ENCODE data around the gene ELOA2.

The ELOA2 gene

GRCh38 chr18:47077111-47077510 lies 41.7 kb upstream of the ELOA2 start:
- Histone ChIP-seq H3K4me3 (ENCODE audit: low read length, poor library complexity, severe bottlenecking) (no peak overlapping the region), H3K36me3 (ENCODE audit: insufficient read depth, low read length) (no peaks in the 10 kb centered on the region), H3K9me2 (replicated peaks; ENCODE audit: low read depth, low read length) (no peaks in the 10 kb centered on the region), H3K27me3 (ENCODE audit: insufficient read depth, low read length, poor library complexity, severe bottlenecking) (no peaks in the 10 kb centered on the region), H4K20me1 (ENCODE audit: insufficient read depth, low read length, poor library complexity, severe bottlenecking) (no peaks in the 10 kb centered on the region), H2AFZ (ENCODE audit: low read length) (no peak overlapping the region), H3K4me1 (ENCODE audit: insufficient read depth, low read length, poor library complexity, severe bottlenecking) (peaks cover 18% of the 10 kb centered on the region), H3K79me2 (ENCODE audit: insufficient read depth, low read length) (no peaks in the 10 kb centered on the region), H3K9ac (ENCODE audit: low read depth, low read length, poor library complexity, severe bottlenecking) (no peak overlapping the region), H3F3A (ENCODE audit: low read depth) (no peaks in the 10 kb centered on the region), H3K9me3 (ENCODE audit: insufficient read depth, low read depth, low read length) (no peaks in the 10 kb centered on the region), H3K4me2 (ENCODE audit: low read depth, low read length, poor library complexity, severe bottlenecking) (no peak overlapping the region)
- no peak for TF ChIP-seq EZH2phosphoT487 (IDR thresholded peaks at IDR 0.05; ENCODE audit: borderline replicate concordance)

DNA sequence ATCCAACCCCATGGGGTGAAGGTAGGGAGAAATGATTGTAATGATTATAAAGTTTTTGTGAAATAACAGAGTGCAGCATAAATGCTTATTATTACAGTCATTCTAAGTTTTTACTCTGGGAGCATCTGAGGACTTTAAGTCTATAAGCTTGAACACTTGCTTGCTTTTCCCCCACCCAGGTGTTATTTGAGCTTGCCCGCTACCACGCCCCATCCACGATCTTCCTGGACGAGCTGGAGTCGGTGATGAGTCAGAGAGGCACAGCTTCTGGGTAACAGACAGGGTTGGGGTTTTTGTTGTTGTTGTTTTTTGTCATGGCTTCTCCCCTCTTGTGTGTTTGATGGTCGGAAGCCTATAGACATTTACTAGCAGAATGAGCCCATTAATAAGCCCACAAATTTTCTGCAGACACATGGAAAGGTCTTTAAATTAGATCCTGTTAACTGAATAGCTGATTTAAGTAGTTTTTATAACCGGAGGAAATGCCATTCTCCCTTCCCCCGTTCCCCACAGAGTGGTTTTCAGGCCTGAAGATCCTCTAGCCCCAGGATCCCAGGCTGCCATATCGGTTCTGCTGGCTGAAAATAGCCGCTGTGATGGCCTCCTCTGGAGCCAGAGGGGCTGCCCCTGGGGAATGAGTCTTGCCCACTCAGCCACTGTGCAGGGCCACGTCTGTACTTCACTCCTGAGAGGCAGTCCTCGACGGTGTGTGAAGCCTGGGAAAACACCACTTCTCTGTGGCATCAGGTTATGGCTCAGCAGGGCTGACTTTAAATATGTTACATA lies 39.9 kb upstream of the ELOA2 start:
- H3K9me3 ChIP-seq (ENCODE audit: insufficient read depth, low read depth, low read length) = no peaks in the 10 kb centered on the region
- H4K20me1 ChIP-seq (ENCODE audit: insufficient read depth, low read length, poor library complexity, severe bottlenecking) = no peaks in the 10 kb centered on the region
- peak overlapping the region; percentile 36 for H3K4me2 ChIP-seq (ENCODE audit: low read depth, low read length, poor library complexity, severe bottlenecking)
- no peaks in the 10 kb centered on the region for H3K9me2 ChIP-seq (replicated peaks; ENCODE audit: low read depth, low read length)
- TF ChIP-seq CTCF (conservative IDR thresholded peaks at IDR 0.05; ENCODE audit: low read length) (no peak), EZH2phosphoT487 (IDR thresholded peaks at IDR 0.05; ENCODE audit: borderline replicate concordance) (no peak)
- no peak overlapping the region for H3K9ac ChIP-seq (ENCODE audit: low read depth, low read length, poor library complexity, severe bottlenecking)
- H3K79me2 ChIP-seq (ENCODE audit: insufficient read depth, low read length) = no peaks in the 10 kb centered on the region
- 0 out of 2 replicates have a peak overlapping the region, but pooled peaks have one; percentile 56 for H2AFZ ChIP-seq (ENCODE audit: low read length)
- peaks cover 18% of the 10 kb centered on the region for H3K4me1 ChIP-seq (ENCODE audit: insufficient read depth, low read length, poor library complexity, severe bottlenecking)
- H3K27me3 ChIP-seq (ENCODE audit: insufficient read depth, low read length, poor library complexity, severe bottlenecking) = no peaks in the 10 kb centered on the region
- no peak overlapping the region for H3K4me3 ChIP-seq (ENCODE audit: low read length, poor library complexity, severe bottlenecking)
- H3F3A ChIP-seq (ENCODE audit: low read depth) = no peaks in the 10 kb centered on the region
- H3K36me3 ChIP-seq (ENCODE audit: insufficient read depth, low read length) = no peaks in the 10 kb centered on the region

- Histone ChIP-seq H3K27me3 (ENCODE audit: insufficient read depth, low read length, poor library complexity, severe bottlenecking) (no peaks in the 10 kb centered on the region), H3K79me2 (ENCODE audit: insufficient read depth, low read length) (no peaks in the 10 kb centered on the region), H2AFZ (ENCODE audit: low read length) (no peak overlapping the region), H3K4me3 (ENCODE audit: low read length, poor library complexity, severe bottlenecking) (no peak overlapping the region), H3K9ac (ENCODE audit: low read depth, low read length, poor library complexity, severe bottlenecking) (no peak overlapping the region), H3K4me2 (ENCODE audit: low read depth, low read length, poor library complexity, severe bottlenecking) (no peak overlapping the region), H4K20me1 (ENCODE audit: insufficient read depth, low read length, poor library complexity, severe bottlenecking) (no peaks in the 10 kb centered on the region), H3K9me3 (ENCODE audit: insufficient read depth, low read depth, low read length) (no peaks in the 10 kb centered on the region), H3F3A (ENCODE audit: low read depth) (peaks cover 3% of the 10 kb centered on the region; the same call in 1 of the 2 replicates), H3K9me2 (replicated peaks; ENCODE audit: low read depth, low read length) (no peaks in the 10 kb centered on the region), H3K36me3 (ENCODE audit: insufficient read depth, low read length) (no peaks in the 10 kb centered on the region), H3K4me1 (ENCODE audit: insufficient read depth, low read length, poor library complexity, severe bottlenecking) (peaks cover 2% of the 10 kb centered on the region)
- TF ChIP-seq EZH2phosphoT487 (IDR thresholded peaks at IDR 0.05; ENCODE audit: borderline replicate concordance) = no peak
- TF ChIP-seq CTCF (conservative IDR thresholded peaks at IDR 0.05; ENCODE audit: low read length) = no peak
These were observed 32.2 kb upstream of the ELOA2 start for GRCh38 chr18:47067648-47068047.

DNA sequence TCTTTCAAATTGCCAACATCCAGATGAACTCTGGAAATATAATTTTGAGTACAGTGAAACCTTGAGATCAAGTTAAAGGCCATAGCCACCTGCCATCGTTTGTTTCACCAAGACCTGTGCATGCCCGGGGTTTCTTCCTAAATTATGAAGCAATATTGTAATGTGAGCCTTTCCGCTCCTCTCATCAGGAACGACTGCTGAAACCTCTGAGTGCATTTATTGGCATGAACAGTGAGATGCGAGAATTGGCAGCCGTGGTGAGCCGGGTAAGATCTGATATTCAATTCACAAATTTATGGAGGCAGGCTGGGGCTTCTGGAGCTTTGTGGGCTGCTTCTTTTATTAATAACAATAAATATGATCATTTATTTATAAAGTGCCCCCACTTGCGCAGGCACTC lies 27.7 kb upstream of the ELOA2 start:
- Histone ChIP-seq H3F3A (ENCODE audit: low read depth) (no peaks in the 10 kb centered on the region), H3K4me3 (ENCODE audit: low read length, poor library complexity, severe bottlenecking) (no peak overlapping the region), H3K4me1 (ENCODE audit: insufficient read depth, low read length, poor library complexity, severe bottlenecking) (peaks cover 2% of the 10 kb centered on the region), H4K20me1 (ENCODE audit: insufficient read depth, low read length, poor library complexity, severe bottlenecking) (no peaks in the 10 kb centered on the region), H3K9me3 (ENCODE audit: insufficient read depth, low read depth, low read length) (no peaks in the 10 kb centered on the region), H3K36me3 (ENCODE audit: insufficient read depth, low read length) (no peaks in the 10 kb centered on the region), H3K9me2 (replicated peaks; ENCODE audit: low read depth, low read length) (no peaks in the 10 kb centered on the region), H3K4me2 (ENCODE audit: low read depth, low read length, poor library complexity, severe bottlenecking) (no peak overlapping the region), H3K9ac (ENCODE audit: low read depth, low read length, poor library complexity, severe bottlenecking) (no peak overlapping the region), H3K27me3 (ENCODE audit: insufficient read depth, low read length, poor library complexity, severe bottlenecking) (no peaks in the 10 kb centered on the region), H2AFZ (ENCODE audit: low read length) (no peak overlapping the region), H3K79me2 (ENCODE audit: insufficient read depth, low read length) (no peaks in the 10 kb centered on the region)
- TF ChIP-seq CTCF (conservative IDR thresholded peaks at IDR 0.05; ENCODE audit: low read length) (no peak), EZH2phosphoT487 (IDR thresholded peaks at IDR 0.05; ENCODE audit: borderline replicate concordance) (no peak)
